HG02885 (cell line): ENCODE measurements around the gene ATP6V1C2.

Source experiments
- ATAC-seq: cut with Tn5 transposase; IDR thresholded peaks from one replicate; pipeline ENCODE4 v1.9.1; 2021; ENCODE audit warnings: mild to moderate bottlenecking; ENCODE audit not compliant: unreplicated experiment, poor library complexity

The ATP6V1C2 gene

DNA sequence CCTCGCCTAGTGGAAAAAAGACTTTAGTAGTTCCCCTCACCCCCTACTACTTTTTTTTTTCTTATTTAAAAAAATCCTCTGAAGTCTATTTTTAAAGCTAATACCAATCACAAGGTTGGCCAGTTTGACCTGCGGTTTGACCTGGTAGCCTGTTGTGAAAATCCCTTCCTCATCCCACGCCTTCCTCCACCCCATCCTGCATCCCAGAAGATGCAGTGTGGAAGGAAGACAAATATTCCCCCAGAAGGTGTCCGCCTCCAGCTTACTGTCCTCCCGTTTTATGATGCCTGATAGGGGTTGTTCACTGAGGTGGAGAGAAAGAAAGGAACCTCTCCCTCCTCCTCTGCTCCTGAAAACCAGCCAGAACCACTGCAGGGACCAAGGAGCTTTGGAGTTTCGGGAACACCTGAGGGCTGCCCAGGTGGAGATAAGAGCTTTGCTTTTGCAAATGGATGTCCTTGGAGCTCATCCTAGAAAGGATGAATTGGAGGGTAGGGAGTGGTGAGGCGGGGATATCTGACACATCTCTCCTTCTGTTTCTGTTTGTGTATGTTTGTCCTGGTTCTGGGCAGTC is 909 bp downstream of the ATP6V1C2 start:
- no peak for ATAC-seq

DNA sequence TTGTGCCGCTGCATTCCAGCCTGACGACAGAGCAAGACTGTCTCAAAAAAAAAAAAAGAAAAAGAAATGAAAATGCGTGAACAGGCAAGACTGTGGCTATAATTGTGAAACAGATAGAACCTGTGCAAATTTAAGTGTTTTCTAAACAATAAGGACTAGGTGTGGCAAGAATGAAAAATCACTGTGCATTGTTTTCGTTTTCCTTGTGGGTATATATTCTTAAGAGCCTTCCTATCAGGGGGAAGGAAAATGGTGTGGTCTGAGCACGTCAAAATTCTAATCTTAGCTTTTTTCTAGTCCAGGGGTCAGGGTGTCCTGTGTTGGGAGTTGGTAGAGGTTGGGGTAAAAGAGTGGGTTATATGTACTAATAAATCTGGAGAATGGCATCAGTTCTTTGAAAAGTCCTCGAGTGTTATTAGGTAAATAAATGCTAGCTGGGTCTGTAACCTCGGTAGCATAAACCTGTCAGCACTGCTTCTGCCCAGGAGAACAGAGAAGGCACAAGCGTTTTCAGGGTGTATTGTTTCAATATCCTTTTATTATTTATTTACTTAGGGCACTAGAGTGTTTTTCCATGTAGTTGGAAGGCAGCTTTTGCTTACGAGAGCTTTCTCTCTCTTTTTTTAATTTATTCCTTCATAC is 11.6 kb downstream of the ATP6V1C2 start:
- ATAC-seq, result no peak

DNA sequence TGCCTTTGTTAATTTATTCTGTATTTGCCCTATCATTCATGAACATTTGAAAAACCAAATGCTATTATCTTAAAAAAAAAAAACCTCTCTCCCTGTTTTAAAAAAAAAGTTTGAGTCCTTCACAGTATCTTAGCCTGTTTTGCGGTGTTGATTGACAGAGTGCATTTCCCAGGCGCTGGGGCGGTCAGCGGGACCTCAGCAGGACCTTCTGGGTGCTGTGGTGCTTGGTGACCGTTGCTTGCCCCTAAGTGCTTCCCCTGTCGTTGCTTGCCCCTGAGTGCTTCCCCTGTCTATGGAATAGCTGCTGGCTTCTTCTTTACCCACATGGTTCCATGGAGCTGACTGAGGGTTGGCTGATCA is 12.1 kb downstream of the ATP6V1C2 start:
- ATAC-seq, result no peak

DNA sequence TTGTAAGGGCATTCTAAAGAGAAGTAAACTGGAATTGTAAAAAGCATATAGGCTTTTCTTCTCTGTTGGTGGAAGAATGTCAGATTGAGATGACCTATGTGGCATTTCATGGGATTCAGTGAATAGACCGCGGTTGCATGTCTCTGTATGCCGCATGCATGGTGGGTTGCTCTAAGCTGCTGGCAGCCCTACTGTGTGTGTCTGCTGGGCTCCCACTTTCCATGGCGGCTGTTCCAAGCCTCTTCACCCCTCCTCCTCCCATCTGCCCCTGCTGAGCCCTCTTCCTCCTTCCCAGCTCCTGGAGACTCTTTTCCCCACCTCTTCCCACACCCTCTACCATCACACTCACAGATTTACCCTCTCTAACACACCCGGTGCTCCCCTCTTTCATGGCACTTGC is 12.6 kb downstream of the ATP6V1C2 start:
- ATAC-seq, result no peak

DNA sequence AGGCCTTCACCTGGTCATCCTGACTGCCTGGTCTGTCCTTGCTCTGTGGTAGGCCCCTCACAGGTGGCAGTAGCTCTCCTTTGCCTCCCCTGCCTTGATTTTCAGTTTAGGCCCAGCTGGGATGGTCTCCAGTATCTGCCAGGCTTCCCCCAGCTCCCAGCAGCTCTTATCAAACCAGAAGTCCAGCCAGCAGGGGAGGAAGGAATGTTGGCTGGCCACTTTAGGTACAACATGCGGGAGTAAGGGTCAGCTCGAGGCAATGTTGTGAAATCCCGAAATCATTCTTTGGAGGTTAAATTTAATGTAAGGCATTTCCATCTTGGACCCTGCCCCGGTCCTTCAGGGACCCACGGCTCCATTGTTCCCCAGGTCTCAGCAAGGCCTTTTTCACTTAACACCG is 16.8 kb downstream of the ATP6V1C2 start:
- no peak for ATAC-seq

DNA sequence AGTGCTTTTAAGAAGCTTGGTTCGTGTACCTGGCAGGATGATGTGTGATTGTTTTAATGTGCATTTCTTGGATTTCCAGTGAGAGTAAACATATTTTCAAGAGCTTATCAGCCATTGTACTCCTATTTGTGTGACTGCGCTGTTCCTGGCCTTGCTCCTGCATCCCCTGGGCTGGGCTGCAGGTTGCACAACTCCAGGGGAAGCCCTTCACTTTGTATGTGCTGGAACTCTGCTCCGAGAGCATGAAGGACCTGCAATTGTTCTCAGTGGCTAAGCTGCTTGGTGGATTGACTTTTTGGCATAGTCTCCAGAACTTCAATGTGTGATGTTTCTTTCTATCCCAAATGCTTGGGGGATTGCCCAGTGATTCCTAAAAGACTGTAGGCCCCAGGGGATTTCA is 18.8 kb downstream of the ATP6V1C2 start:
- ATAC-seq, result no peak

DNA sequence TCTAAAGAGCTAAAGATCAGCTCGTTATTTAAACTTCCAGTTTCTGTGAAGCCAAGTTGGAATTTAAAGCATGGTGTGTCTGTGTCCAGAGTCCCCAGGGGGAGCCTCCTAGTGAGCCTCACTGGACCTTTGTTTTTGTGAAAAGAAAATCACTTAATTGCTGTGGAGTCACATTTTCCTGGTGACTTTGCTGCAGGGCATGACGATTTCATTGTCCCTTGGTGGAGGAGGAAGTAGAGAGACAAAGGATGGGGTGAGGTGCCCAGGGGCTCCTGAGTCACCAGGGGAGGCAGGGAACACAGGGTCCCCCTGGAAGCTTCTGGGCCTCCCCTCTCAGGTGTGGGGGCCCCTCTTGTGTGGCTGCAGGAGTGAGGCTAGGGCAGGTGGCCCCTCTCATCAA is 19.7 kb downstream of the ATP6V1C2 start:
- ATAC-seq, result no peak

DNA sequence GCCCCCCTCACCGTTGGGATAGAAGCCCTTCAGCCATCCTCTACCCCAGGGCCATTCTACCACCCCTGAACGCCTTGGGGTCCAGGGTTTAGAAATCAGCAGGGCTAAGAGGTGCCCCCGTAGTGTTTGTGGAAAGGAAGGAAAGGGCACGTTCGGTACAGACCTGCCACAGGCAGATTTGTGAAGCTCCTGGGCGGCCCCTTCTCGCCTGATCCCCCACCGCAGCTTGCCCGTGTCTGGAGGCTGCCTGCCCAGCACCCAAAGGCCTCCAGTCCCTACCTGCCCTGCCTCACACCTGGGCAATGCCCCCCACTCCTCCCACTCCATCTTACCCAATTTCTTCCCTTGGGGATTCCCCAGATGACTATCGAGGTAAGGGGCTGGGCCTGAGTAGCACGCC is 21.2 kb downstream of the ATP6V1C2 start:
- no peak for ATAC-seq

DNA sequence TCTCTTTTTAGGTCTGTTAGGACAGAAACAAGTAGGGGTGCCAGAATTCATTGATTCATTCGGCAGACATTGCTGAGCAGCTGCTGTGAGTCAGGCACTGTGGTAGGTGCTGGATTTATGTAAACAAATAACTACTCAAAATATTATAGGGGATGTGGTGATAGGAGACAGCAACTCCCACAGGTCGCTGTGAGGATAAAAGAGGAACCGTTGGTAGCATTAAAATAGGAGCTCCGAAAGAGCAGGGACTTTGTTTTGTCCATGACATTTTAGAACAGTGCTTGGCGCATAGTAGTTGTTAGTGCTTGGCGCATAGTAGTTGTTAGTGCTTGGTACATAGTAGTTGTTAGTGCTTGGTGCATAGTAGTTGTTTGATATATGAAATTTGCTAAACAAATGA is 29.2 kb downstream of the ATP6V1C2 start:
- no peak for ATAC-seq

DNA sequence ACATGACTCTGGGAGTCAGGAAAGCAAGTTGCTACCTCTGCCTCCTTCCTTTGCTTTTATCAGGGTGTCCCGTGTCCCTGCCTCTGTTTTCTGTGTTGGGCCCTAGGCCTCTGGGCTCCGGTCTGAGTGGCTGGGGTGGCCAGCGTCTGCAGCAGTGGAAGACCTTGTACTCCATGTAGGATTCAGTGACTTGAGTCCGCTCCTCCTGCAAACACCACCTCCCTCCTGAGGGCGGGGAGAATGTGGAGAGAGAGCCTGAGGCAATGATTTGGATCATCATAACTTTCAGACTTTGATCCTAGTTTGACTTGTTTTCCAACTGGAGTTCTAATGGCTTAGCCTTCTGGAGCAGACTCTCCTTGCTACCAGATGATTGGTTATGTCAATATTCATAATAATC is 30.8 kb downstream of the ATP6V1C2 start:
- ATAC-seq, result no peak

DNA sequence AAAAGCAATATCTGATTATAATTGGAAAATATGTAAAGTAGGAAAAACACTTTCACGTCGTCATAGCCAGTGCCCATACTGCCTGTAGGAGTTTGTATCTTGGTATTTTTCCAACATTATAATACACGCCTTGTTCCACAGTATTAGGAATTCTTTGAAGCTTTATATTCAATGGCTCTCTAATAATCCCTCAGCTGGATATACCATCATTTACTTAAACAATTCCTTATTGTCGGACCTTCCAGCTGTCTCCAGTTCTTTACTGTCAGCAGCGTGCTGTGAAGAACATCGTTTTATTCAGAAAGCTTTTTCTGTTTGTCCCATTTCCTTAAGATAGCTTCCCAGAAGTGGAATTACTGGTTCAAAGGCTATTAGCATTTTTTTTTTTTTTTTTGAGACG is 31.7 kb downstream of the ATP6V1C2 start:
- no peak for ATAC-seq

DNA sequence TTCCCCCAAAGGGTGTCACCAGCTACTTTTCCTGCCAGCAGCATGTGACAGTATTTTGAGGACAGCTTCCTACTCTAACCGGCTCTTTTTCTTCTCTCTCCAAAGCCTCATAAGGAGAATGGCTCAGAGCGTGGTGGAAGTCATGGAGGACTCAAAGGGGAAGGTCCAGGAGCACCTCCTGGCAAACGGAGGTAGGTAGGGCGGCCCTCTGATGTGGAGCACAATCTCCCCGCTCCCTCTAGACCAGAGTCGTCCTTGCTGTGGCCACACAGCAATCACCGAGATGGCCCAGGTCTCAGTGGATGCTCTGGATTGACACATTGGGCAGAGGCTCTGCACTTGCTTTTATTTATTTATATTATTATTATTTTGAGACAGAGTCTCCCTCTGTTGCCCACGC is 32.4 kb downstream of the ATP6V1C2 start:
- ATAC-seq, result no peak

DNA sequence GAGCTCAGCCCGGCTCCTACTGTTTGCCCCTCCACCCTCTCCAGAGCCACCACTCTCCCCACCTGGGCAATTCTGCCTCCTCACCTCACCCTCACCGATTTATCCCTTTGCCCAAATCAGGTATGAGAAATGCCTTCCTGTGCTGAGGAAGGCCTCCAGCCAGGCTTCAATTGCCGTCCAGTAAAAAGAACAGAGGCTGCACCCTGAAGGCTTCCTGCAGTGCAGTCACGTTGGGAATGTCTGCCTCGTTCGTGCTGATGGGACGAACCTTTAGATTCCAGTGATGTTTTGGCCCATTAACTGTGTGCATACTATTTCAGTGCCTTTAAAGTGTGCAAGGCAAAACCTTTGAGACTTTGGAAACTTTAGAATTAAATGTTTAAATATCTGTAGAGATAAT is 34.2 kb downstream of the ATP6V1C2 start:
- no peak for ATAC-seq

DNA sequence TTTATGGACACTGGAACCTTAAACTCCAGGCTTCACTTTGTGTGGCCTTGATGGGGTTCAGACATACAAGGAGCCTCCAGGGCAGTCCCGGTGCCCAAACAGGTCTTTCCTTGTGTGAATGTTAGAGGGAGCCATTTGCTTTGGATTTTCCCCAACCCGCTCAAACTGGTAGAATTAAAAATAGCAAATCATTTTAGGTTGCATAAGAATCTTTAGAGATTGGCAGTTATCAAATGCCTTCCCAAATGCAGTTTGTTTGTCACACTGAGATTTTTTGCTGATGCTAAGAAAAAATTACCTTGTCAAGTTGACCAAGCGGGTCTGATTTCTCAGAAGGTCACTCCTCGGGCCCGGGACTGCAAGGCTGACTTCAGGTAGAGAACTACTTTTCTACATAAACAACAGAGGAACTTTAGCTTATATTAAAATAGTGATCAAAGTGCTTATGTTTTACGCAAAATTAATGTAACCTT is 36.4 kb downstream of the ATP6V1C2 start:
- no peak for ATAC-seq

DNA sequence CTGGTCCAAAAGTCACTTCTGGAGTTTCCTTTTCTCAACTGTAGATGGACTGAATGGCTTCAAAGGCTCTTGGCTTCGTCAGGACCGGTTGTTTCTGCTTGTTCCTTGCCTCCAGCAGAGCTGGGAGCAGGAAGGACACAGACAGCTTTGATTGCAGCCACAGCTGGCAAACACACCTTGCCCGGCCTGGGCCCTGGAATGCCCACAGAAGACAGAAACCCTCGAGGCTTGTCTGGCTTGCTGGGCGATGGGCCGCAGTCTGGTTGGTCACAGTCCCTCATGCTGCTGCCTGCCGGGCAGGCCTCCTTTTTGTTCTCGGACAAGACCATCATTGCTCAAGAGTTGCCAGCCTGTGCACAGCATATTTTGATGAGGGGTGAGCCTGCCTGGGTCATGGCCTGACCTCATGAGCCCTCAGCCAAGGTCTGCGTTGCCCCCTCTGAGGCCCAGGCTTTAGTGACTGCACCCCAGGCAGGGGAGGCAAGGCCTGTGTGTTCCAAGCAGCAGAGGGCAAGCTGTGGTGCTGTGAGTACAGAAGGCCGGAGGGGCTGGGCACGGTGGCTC is 37.8 kb downstream of the ATP6V1C2 start:
- no peak for ATAC-seq

DNA sequence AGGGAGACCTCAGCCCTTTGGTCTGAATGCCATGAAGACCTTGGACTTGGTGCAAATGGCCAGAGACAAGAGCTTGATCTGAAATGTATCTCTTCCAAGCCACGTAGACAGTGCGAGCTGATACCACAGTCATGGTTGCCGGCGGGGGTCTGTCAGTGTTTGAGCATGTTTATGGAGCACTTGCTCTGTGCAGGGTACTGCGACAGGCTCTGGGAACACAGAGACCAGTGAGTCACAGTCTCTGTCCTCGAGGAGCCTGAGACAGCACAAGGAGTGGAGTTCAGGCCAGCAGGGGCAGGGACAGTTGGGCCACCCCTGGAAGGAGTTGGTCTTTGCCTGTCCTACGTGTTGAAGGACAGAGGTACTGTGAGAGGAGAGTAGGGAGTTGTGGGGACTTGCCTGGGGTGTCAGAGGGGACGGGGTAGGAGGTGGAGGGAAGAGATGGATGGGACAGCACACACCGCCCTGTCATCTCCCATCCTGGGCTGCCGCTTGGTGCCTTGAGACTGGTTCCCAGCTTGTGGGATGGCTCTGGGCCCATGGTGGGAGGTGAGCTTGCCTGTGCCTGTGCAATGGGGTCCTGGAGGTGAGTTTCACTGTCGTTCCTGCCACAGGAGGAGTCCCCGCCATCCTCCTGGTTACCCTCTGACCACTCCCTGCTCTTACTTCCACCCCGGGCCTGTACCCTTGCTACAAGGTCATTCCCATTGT is 39.5 kb downstream of the ATP6V1C2 start:
- ATAC-seq, result no peak

DNA sequence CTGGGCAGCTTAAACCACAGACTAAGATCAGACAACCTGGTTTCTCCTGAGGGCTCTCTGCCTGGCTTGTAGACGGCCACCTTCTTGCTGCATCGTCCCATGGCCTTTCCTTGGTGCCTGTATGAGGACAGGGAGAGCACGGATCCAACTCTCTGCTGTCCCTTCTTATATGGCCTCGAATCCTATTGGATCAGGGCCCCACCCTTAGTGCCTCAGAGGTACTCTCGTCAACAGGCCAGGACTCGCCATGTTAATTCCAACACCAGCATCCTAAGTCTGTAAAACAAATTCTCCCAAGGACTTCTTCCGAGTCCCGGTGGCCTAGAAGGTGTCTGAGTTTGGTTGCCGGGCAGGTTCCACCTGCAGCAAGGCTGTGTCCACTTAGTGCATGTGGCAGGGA is 40.2 kb downstream of the ATP6V1C2 start:
- ATAC-seq, result no peak

DNA sequence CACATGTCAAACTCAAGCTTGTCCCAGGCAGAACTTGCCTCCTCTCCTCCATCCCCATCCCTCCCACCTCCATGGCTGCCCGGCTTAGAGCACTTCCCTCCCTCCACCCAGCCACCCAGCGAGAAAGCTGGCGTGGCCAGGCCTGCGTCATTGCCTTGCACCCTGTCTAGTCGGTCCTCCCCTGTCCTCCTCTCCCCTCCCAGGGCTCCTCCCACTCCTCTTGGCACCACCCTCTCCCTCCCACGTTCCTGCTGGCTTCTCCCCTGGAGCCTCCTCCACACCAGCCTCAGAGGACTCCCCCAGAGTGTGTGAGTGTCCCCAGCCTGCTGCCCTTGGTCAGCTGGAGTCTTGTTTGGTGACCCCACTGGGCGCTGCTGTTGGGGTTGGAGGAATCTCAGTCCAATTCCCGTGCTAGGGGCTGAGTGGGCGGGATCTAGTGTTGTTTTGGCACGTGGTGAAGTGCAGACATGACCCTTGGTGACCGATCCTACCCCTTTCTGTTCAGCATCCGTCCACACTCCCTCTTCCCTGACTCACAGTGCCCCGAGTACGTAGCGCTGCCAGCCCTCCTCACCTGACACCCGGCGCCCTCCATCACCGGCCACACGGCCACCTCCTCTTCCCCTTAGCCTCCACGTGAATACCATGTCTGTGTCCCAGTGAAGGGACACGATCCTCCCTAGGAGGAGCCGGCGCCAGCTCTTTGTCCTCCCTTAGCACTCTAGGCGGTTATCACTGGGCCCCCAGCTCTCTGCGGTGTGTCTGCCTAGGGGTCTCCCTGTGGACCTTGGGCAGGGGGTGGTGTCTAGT is 41.4 kb downstream of the ATP6V1C2 start:
- no peak for ATAC-seq

DNA sequence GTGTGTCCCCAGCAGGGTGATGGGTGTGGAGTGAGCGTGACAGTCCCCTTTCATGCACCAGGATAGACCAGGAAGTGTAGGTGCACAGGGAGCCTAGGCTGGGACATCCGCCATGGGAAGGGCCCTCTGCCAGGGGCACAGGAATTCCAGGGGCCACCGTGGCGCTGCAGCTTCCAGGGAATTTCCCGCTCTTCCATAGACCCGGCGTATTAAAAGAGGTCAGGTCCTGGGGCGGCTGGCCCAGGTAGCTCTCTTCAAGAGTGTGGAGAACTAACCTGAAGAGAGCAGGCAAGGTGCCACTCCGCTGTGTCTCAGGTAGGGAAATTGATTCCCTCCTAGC is 42.0 kb downstream of the ATP6V1C2 start:
- no peak for ATAC-seq

DNA sequence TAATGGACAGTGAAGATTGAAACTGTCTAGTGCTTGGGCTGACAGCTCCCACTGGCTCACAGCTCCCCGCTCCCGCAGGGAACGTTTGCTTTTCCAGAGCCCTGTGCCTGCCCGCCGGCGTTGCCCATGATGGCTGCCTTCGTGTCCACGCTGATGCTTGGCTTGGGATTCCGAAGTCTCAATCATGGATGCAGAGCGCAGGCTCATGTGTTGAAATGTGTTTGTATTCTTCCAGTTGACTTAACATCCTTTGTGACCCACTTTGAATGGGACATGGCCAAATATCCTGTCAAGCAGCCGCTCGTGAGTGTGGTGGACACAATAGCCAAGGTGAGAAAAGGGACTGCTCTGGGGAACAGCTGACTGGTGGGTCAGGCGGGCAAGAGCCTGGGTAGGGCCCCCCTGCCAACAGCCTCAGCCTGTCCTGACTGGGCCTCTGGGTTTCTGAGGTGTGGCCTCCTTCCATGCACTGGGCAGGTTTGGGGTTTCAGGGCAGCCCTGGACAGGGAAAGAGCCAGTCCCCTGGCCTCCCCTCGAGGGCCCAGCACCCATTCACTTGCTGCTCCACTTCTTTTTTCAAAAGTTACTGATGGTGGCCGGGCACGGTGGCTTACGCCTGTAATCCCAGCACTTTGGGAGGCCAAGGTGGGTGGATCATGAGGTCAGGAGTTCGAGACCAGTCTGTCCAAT is 42.8 kb downstream of the ATP6V1C2 start:
- no peak for ATAC-seq
